Type B pancreatic cell (in vitro differentiated cells): ENCODE measurements around the gene KLF4. TPM values are rescaled to one million over a fixed set of nuclear protein-coding genes. Genes with fewer than 3 reads are reported as not detected.

Experiments
- DNase-seq: peaks from one replicate; pipeline ENCODE4 v3.0.0; 2021; ENCODE audit warnings: mixed read lengths; ENCODE audit not compliant: unreplicated experiment; ENCODE audit errors: extremely low spot score
- H3K27ac Mint-ChIP-seq: 2 replicates; pipeline ENCODE4 v1.8.0; 2021; ENCODE audit warnings: mild to moderate bottlenecking, mixed read lengths
- H3K27me3 Mint-ChIP-seq: 2 replicates; pipeline ENCODE4 v1.8.0; 2021; ENCODE audit warnings: mixed read lengths
- H3K36me3 Mint-ChIP-seq: 2 replicates; pipeline ENCODE4 v1.8.0; 2021; ENCODE audit warnings: mixed read lengths
- H3K4me1 Mint-ChIP-seq: one replicate; pipeline ENCODE4 v1.8.0; 2021; ENCODE audit warnings: mixed read lengths; ENCODE audit not compliant: unreplicated experiment
- H3K4me3 Mint-ChIP-seq: 2 replicates; pipeline ENCODE4 v1.8.0; 2021; ENCODE audit warnings: mild to moderate bottlenecking, mixed read lengths
- H3K9me3 Mint-ChIP-seq: 2 replicates; pipeline ENCODE4 v1.8.0; 2021; ENCODE audit warnings: mixed read lengths
- CTCF ChIP-seq: fragments of 200-600 bp; sonication (generic); conservative IDR thresholded peaks from 2 replicates; pipeline ENCODE4 v1.5.0; 2021; ENCODE audit warnings: antibody characterized with exemption, mild to moderate bottlenecking
- total RNA-seq: library from RNA; stranded (reverse); gene quantifications from 2 replicates; pipeline ENCODE4 v1.2.1, GENCODE V29; 2021; ENCODE audit warnings: low replicate concordance

Gene KLF4
- total RNA-seq, 1 donor from 2014 or later = 49.5 TPM

- peak; percentile 80 for TF ChIP-seq CTCF
- no peak overlapping the region for H3K4me3 Mint-ChIP-seq
- H3K27ac Mint-ChIP-seq = no peak overlapping the region
- no peak for DNase-seq
- peaks cover 37% of the 10 kb centered on the region for H3K27me3 Mint-ChIP-seq
- peaks cover 16% of the 10 kb centered on the region for H3K36me3 Mint-ChIP-seq
- H3K4me1 Mint-ChIP-seq = no peaks in the 10 kb centered on the region
- H3K9me3 Mint-ChIP-seq = no peaks in the 10 kb centered on the region
Observed at GRCh38 chr9:107484117-107484723, 5.3 kb downstream of the KLF4 start.

- Mint-ChIP-seq H3K27me3 (peaks cover 34% of the 10 kb centered on the region), H3K9me3 (no peaks in the 10 kb centered on the region), H3K4me1 (no peaks in the 10 kb centered on the region), H3K27ac (no peak overlapping the region), H3K36me3 (peaks cover 16% of the 10 kb centered on the region), H3K4me3 (peak overlapping the region; percentile 40)
- TF ChIP-seq CTCF = no peak
- no peak for DNase-seq
Observed at GRCh38 chr9:107483666-107484065, 5.9 kb downstream of the KLF4 start.

- H3K36me3 Mint-ChIP-seq = peaks cover 12% of the 10 kb centered on the region
- TF ChIP-seq CTCF = peak; percentile 21
- peaks cover 12% of the 10 kb centered on the region for H3K27me3 Mint-ChIP-seq
- no peaks in the 10 kb centered on the region for H3K9me3 Mint-ChIP-seq
- no peak overlapping the region for H3K27ac Mint-ChIP-seq
- no peaks in the 10 kb centered on the region for H3K4me1 Mint-ChIP-seq
- no peak overlapping the region for H3K4me3 Mint-ChIP-seq
- DNase-seq = no peak
Observed at GRCh38 chr9:107481035-107481434, 8.5 kb downstream of the KLF4 start.

- Mint-ChIP-seq H3K9me3 (no peaks in the 10 kb centered on the region), H3K27me3 (peaks cover 6% of the 10 kb centered on the region), H3K27ac (no peak overlapping the region), H3K36me3 (peaks cover 6% of the 10 kb centered on the region), H3K4me3 (no peak overlapping the region), H3K4me1 (no peaks in the 10 kb centered on the region)
- TF ChIP-seq CTCF = no peak
- no peak for DNase-seq
Observed at GRCh38 chr9:107480386-107480789, 9.2 kb downstream of the KLF4 start.

GRCh38 chr9:107478805-107479204 is 10.8 kb downstream of the KLF4 start:
- no peaks in the 10 kb centered on the region for H3K4me1 Mint-ChIP-seq
- peak overlapping the region; percentile 11 for H3K4me3 Mint-ChIP-seq
- peaks cover 3% of the 10 kb centered on the region for H3K27me3 Mint-ChIP-seq
- no peaks in the 10 kb centered on the region for H3K36me3 Mint-ChIP-seq
- peak overlapping the region; percentile 28 for H3K27ac Mint-ChIP-seq
- no peak for TF ChIP-seq CTCF
- no peak for DNase-seq
- no peaks in the 10 kb centered on the region for H3K9me3 Mint-ChIP-seq

GRCh38 chr9:107474124-107474523 is 15.4 kb downstream of the KLF4 start:
- TF ChIP-seq CTCF = no peak
- Mint-ChIP-seq H3K4me1 (no peaks in the 10 kb centered on the region), H3K27me3 (peaks cover 3% of the 10 kb centered on the region), H3K9me3 (no peaks in the 10 kb centered on the region), H3K4me3 (no peak overlapping the region), H3K27ac (no peak overlapping the region), H3K36me3 (no peaks in the 10 kb centered on the region)
- no peak for DNase-seq
